Measurements from ENCODE around the gene TSPAN15. TPM values are rescaled to one million over a fixed set of nuclear protein-coding genes. Genes with fewer than 3 reads are reported as not detected.

TSPAN15 gene
- total and polyA plus RNA-seq, 2 experiments from 2014 or later, result 252 to 289 TPM

- Histone ChIP-seq H3K4me3 (no peak overlapping the region), H3K27me3 (no peaks in the 10 kb centered on the region), H3K36me3 (no peaks in the 10 kb centered on the region), H3K27ac (peak overlapping the region; percentile 95), H3K9me3 (ENCODE audit: low read depth) (no peaks in the 10 kb centered on the region), H3K4me1 (ENCODE audit: low read depth) (peaks cover 68% of the 10 kb centered on the region)
- no peak for DNase-seq (ENCODE audit: low read depth in 1 of 2, low spot score in 1 of 2)
- no peak for TF ChIP-seq CTCF (IDR thresholded peaks at IDR 0.05; ENCODE audit: low read depth, low read length)
Observed at GRCh38 chr10:69455006-69455763, 3.9 kb downstream of the TSPAN15 start.

- no peaks in the 10 kb centered on the region for H3K36me3 ChIP-seq
- no peaks in the 10 kb centered on the region for H3K27me3 ChIP-seq
- H3K4me3 ChIP-seq, result no peak overlapping the region
- peak overlapping the region; percentile 95 for H3K27ac ChIP-seq
- no peaks in the 10 kb centered on the region for H3K9me3 ChIP-seq (ENCODE audit: low read depth)
- peaks cover 75% of the 10 kb centered on the region for H3K4me1 ChIP-seq (ENCODE audit: low read depth)
- DNase-seq (ENCODE audit: low read depth in 1 of 2, low spot score in 1 of 2), result peak in 1 of 2 donors; percentile 79
- TF ChIP-seq CTCF (IDR thresholded peaks at IDR 0.05; ENCODE audit: low read depth, low read length), result no peak
Observed at GRCh38 chr10:69456880-69457693, 5.8 kb downstream of the TSPAN15 start.

- H3K27me3 ChIP-seq, result no peaks in the 10 kb centered on the region
- peak overlapping the region; percentile 95 for H3K27ac ChIP-seq
- H3K4me1 ChIP-seq (ENCODE audit: low read depth), result peaks cover 72% of the 10 kb centered on the region
- no peak overlapping the region for H3K4me3 ChIP-seq
- peak in 1 of 2 donors; percentile 84 for DNase-seq (ENCODE audit: low read depth in 1 of 2, low spot score in 1 of 2)
- H3K36me3 ChIP-seq, result no peaks in the 10 kb centered on the region
- no peaks in the 10 kb centered on the region for H3K9me3 ChIP-seq (ENCODE audit: low read depth)
- no peak for TF ChIP-seq CTCF (IDR thresholded peaks at IDR 0.05; ENCODE audit: low read depth, low read length)
Observed at GRCh38 chr10:69457771-69458237, 6.5 kb downstream of the TSPAN15 start.

GRCh38 chr10:69458430-69459100, 7.3 kb downstream of the TSPAN15 start:
- Histone ChIP-seq H3K27me3 (no peaks in the 10 kb centered on the region), H3K36me3 (no peaks in the 10 kb centered on the region), H3K4me3 (no peak overlapping the region), H3K9me3 (ENCODE audit: low read depth) (no peaks in the 10 kb centered on the region), H3K4me1 (ENCODE audit: low read depth) (peaks cover 72% of the 10 kb centered on the region), H3K27ac (peak overlapping the region; percentile 95)
- peak in 1 of 2 donors; percentile 40 for DNase-seq (ENCODE audit: low read depth in 1 of 2, low spot score in 1 of 2)
- no peak for TF ChIP-seq CTCF (IDR thresholded peaks at IDR 0.05; ENCODE audit: low read depth, low read length)

- Histone ChIP-seq H3K9me3 (ENCODE audit: low read depth) (no peaks in the 10 kb centered on the region), H3K4me1 (ENCODE audit: low read depth) (peaks cover 77% of the 10 kb centered on the region), H3K36me3 (no peaks in the 10 kb centered on the region), H3K27me3 (no peaks in the 10 kb centered on the region), H3K4me3 (no peak overlapping the region), H3K27ac (peak overlapping the region; percentile 95)
- DNase-seq (ENCODE audit: low read depth in 1 of 2, low spot score in 1 of 2), result no peak
- no peak for TF ChIP-seq CTCF (IDR thresholded peaks at IDR 0.05; ENCODE audit: low read depth, low read length)
Observed at GRCh38 chr10:69459101-69459790, 8.0 kb downstream of the TSPAN15 start.
